ENCODE data around the gene ATP8B1. TPM values are rescaled to one million over a fixed set of nuclear protein-coding genes. Genes with fewer than 3 reads are reported as not detected.

The ATP8B1 gene
- total RNA-seq, 1 experiment from 2014 or later: 24.8 TPM

GRCh38 chr18:57804557-57804956 lies 1.4 kb upstream of the ATP8B1 start:
- POLR2A ChIA-PET (ENCODE audit: unreplicated experiment): no interaction called here
- Histone ChIP-seq H3K4me1 (ENCODE audit: insufficient read depth, low read length) (peaks cover 48% of the 10 kb centered on the region), H3K36me3 (ENCODE audit: low read depth, low read length) (no peaks in the 10 kb centered on the region), H3K9ac (ENCODE audit: low read length) (no peak overlapping the region), H3K27ac (ENCODE audit: low read length) (no peak overlapping the region), H3K4me3 (ENCODE audit: low read length) (no peak overlapping the region), H3K27me3 (ENCODE audit: low read length) (no peaks in the 10 kb centered on the region), H2AFZ (ENCODE audit: low read length) (no peak overlapping the region), H3K9me3 (ENCODE audit: low read length) (no peaks in the 10 kb centered on the region), H3K79me2 (ENCODE audit: low read length) (peaks cover 39% of the 10 kb centered on the region), H3K4me2 (ENCODE audit: low read length) (0 out of 2 replicates have a peak overlapping the region, but pooled peaks have one; percentile 94), H3K9me2 (replicated peaks; ENCODE audit: low read length) (no peaks in the 10 kb centered on the region), H3F3A (ENCODE audit: low read length, unreplicated experiment) (peaks cover 8% of the 10 kb centered on the region), H4K20me1 (ENCODE audit: low read length) (peaks cover 10% of the 10 kb centered on the region; the same call in 1 of the 2 replicates)
- CTCF ChIA-PET: no interaction called here
- ATAC-seq (no peak), DNase-seq (no peak)
- BruUV-seq (replicated peaks): no TSS peak
- no peak for TF ChIP-seq CTCF (conservative IDR thresholded peaks at IDR 0.05; ENCODE audit: low read depth, low read length)
- TF ChIP-seq EZH2 (IDR thresholded peaks at IDR 0.05; ENCODE audit: low read length, unreplicated experiment): no peak
- TF ChIP-seq EZH2phosphoT487 (IDR thresholded peaks at IDR 0.05; ENCODE audit: borderline replicate concordance, low read length): no peak
- intact Hi-C loops (cut with micrococcal nuclease): no loop called here

GRCh38 chr18:57802213-57803102 lies 657 bp downstream of the ATP8B1 start:
- Histone ChIP-seq H3K4me2 (ENCODE audit: low read length) (peak overlapping the region; percentile 84), H3K36me3 (ENCODE audit: low read depth, low read length) (no peaks in the 10 kb centered on the region), H3K9ac (ENCODE audit: low read length) (peak overlapping the region; percentile 88), H3F3A (ENCODE audit: low read length, unreplicated experiment) (peaks cover 6% of the 10 kb centered on the region), H3K27ac (ENCODE audit: low read length) (peak overlapping the region; percentile 57), H4K20me1 (ENCODE audit: low read length) (peaks cover 14% of the 10 kb centered on the region; the same call in 1 of the 2 replicates), H3K27me3 (ENCODE audit: low read length) (no peaks in the 10 kb centered on the region), H3K9me3 (ENCODE audit: low read length) (no peaks in the 10 kb centered on the region), H3K79me2 (ENCODE audit: low read length) (peaks cover 60% of the 10 kb centered on the region), H2AFZ (ENCODE audit: low read length) (peak overlapping the region; percentile 68), H3K9me2 (replicated peaks; ENCODE audit: low read length) (no peaks in the 10 kb centered on the region), H3K4me3 (ENCODE audit: low read length) (peak overlapping the region; percentile 79), H3K4me1 (ENCODE audit: insufficient read depth, low read length) (peaks cover 45% of the 10 kb centered on the region)
- ChIA-PET CTCF (no interaction called here), POLR2A (ENCODE audit: unreplicated experiment) (interaction anchor here (0.7 kb wide), 2 partner anchors 14 to 34 kb away, joined by 6 to 7 read pairs; no protein-coding TSS in a partner anchor)
- TF ChIP-seq CTCF (conservative IDR thresholded peaks at IDR 0.05; ENCODE audit: low read depth, low read length) (no peak), EZH2phosphoT487 (IDR thresholded peaks at IDR 0.05; ENCODE audit: borderline replicate concordance, low read length) (no peak), EZH2 (IDR thresholded peaks at IDR 0.05; ENCODE audit: low read length, unreplicated experiment) (no peak)
- no TSS peak for BruUV-seq (replicated peaks)
- intact Hi-C loops (cut with micrococcal nuclease): loop anchor here (1.0 to 2.0 kb wide), 2 partner anchors 56 to 242 kb away; partner anchors contain the start of gene NEDD4L
- DNase-seq (no peak), ATAC-seq (peak; percentile 0)
